H1 (cell line): ENCODE results near the gene MTF1. TPM values are rescaled to one million over a fixed set of nuclear protein-coding genes. Genes with fewer than 3 reads are reported as not detected.
A peak's percentile ranks its signal among the peaks of the same experiment; 100 is the strongest.

Source experiments
- CTCF ChIA-PET: fragments of 300-600 bp; sonication (Branson Sonifier 250); formaldehyde crosslinking; loops from one replicate; lab custom pipeline; 2021; ENCODE audit not compliant: partially characterized antibody; lab: Charles Lee
- POLR2A ChIA-PET: fragments of 300-600 bp; sonication (Branson Sonifier 250); formaldehyde crosslinking; loops from one replicate; lab custom pipeline; 2021; ENCODE audit warnings: inconsistent platforms; ENCODE audit not compliant: partially characterized antibody; lab: Charles Lee
- DNase-seq, 2 experiments: peaks; one replicate each; pipeline versions ENCODE4 v3.0.0 to v3.0.0-alpha.2; 2010 to 2022; ENCODE audit warnings: low spot score in 2 of 2, low read depth in 1 of 2, mixed read lengths in 1 of 2
- FAIRE-seq: peaks from 2 replicates; lab custom pipeline; 2011; peaks lifted over from hg19 to GRCh38; lab: Jason Lieb, UNC
- H2AFZ ChIP-seq: 2 replicates; pipeline ENCODE4 v1.8.1; 2012; ENCODE audit warnings: low read length, inconsistent platforms
- H2AK5ac ChIP-seq: 2 replicates; pipeline ENCODE4 v1.6.1; 2013; ENCODE audit warnings: low read depth, low read length
- H2BK120ac ChIP-seq: replicated peaks from 2 replicates; pipeline ENCODE3; 2013; ENCODE audit warnings: low read depth, low read length, inconsistent platforms
- H2BK12ac ChIP-seq: 2 replicates; pipeline ENCODE4 v1.6.1; 2013; ENCODE audit warnings: low read depth, low read length
- H2BK15ac ChIP-seq: 2 replicates; pipeline ENCODE4 v1.6.1; 2013; ENCODE audit warnings: low read length
- H2BK20ac ChIP-seq: 2 replicates; pipeline ENCODE4 v1.6.1; 2013; ENCODE audit warnings: low read length
- H2BK5ac ChIP-seq: 2 replicates; pipeline ENCODE4 v1.6.1; 2013; ENCODE audit warnings: low read depth, low read length
- H3K14ac ChIP-seq: 2 replicates; pipeline ENCODE4 v1.6.1; 2013; ENCODE audit warnings: inconsistent platforms; ENCODE audit not compliant: insufficient read length
- H3K18ac ChIP-seq: 2 replicates; pipeline ENCODE4 v1.6.1; 2013; ENCODE audit warnings: low read length; ENCODE audit errors: extremely low read depth
- H3K23ac ChIP-seq: 2 replicates; pipeline ENCODE4 v1.6.1; 2013; ENCODE audit warnings: inconsistent platforms; ENCODE audit not compliant: insufficient read length
- H3K23me2 ChIP-seq: 2 replicates; pipeline ENCODE4 v1.6.1; 2013; ENCODE audit warnings: low read depth, low read length
- H3K27ac ChIP-seq: 2 replicates; pipeline ENCODE4 v1.6.1; 2011; ENCODE audit warnings: low read depth, low read length, inconsistent platforms
- H3K27me3 ChIP-seq, 4 experiments: replicated peaks in 1 of 4; 1 replicate in 1 of 4; 2 replicates in 3 of 4; pipeline versions ENCODE4 v1.6.1 to v1.8.1; 2011 to 2013; ENCODE audit warnings: low read length in 3 of 4, mild to moderate bottlenecking in 3 of 4, inconsistent platforms in 2 of 4, mixed read lengths in 2 of 4, moderate library complexity in 1 of 4; ENCODE audit not compliant: control insufficient read depth in 3 of 4, insufficient read depth in 3 of 4; ENCODE audit errors: extremely low read depth in 1 of 4
- H3K36me3 ChIP-seq, 4 experiments: 2 replicates each; pipeline versions ENCODE4 v1.6.1 to v1.8.1; 2011 to 2013; ENCODE audit warnings: mild to moderate bottlenecking in 4 of 4, low read length in 3 of 4, moderate library complexity in 2 of 4, control low read depth in 1 of 4, inconsistent platforms in 1 of 4; ENCODE audit not compliant: insufficient read depth in 4 of 4, control insufficient read depth in 2 of 4
- H3K4ac ChIP-seq: replicated peaks from 2 replicates; pipeline ENCODE3; 2013; ENCODE audit warnings: low read length, low read depth, mixed read lengths, inconsistent platforms; ENCODE audit not compliant: insufficient read length
- H3K4me1 ChIP-seq, 4 experiments: replicated peaks in 1 of 4; 1 replicate in 1 of 4; 2 replicates in 3 of 4; pipeline versions ENCODE4 v1.6.1 to v1.8.1; 2011 to 2013; ENCODE audit warnings: low read length in 3 of 4, inconsistent platforms in 2 of 4, mixed read lengths in 1 of 4; ENCODE audit not compliant: insufficient read depth in 4 of 4, control insufficient read depth in 3 of 4
- H3K4me2 ChIP-seq, 2 experiments: 2 replicates each; pipeline versions ENCODE4 v1.6.1 to v1.8.1; 2011 to 2013; ENCODE audit warnings: low read depth in 2 of 2, low read length in 2 of 2, control low read depth in 1 of 2, inconsistent platforms in 1 of 2, mild to moderate bottlenecking in 1 of 2; ENCODE audit not compliant: insufficient read depth in 1 of 2
- H3K4me3 ChIP-seq, 4 experiments: fragments of 200-600, 300-600 bp in 1 of 4; sonication (generic), shearing (Covaris generic), sonication (Bioruptor Twin) in 1 of 4; 2 replicates each; pipeline versions ENCODE4 v1.5.1 to v1.8.1; 2011 to 2016; ENCODE audit warnings: low read length in 4 of 4, low read depth in 3 of 4, control low read depth in 2 of 4, inconsistent platforms in 2 of 4, mild to moderate bottlenecking in 2 of 4, mixed read lengths in 1 of 4, moderate library complexity in 1 of 4; ENCODE audit not compliant: insufficient read depth in 2 of 4; ENCODE audit errors: extremely low read depth in 1 of 4
- H3K56ac ChIP-seq: replicated peaks from 2 replicates; pipeline ENCODE3; 2013; ENCODE audit warnings: low read depth, mild to moderate bottlenecking, mixed read lengths, low read length, inconsistent platforms; ENCODE audit not compliant: insufficient read length
- H3K79me1 ChIP-seq: 2 replicates; pipeline ENCODE4 v1.6.1; 2013; ENCODE audit warnings: low read depth, low read length, control low read depth
- H3K79me2 ChIP-seq, 2 experiments: 2 replicates each; pipeline versions ENCODE4 v1.6.1 to v1.8.1; 2012 to 2013; ENCODE audit warnings: low read length in 2 of 2, mild to moderate bottlenecking in 2 of 2, inconsistent platforms in 1 of 2; ENCODE audit not compliant: insufficient read depth in 2 of 2, control insufficient read depth in 1 of 2
- H3K9ac ChIP-seq, 4 experiments: replicated peaks in 1 of 4; 1 replicate in 1 of 4; 2 replicates in 3 of 4; pipeline versions ENCODE4 v1.6.1 to v1.8.1; 2011 to 2013; ENCODE audit warnings: low read depth in 3 of 4, low read length in 3 of 4, control low read depth in 2 of 4, mild to moderate bottlenecking in 2 of 4, moderate library complexity in 2 of 4, inconsistent platforms in 1 of 4; ENCODE audit errors: extremely low read depth in 1 of 4
- H3K9me3 ChIP-seq, 2 experiments: 2 replicates each; pipeline versions ENCODE4 v1.6.1 to v1.8.1; 2012 to 2013; ENCODE audit warnings: mild to moderate bottlenecking in 2 of 2, moderate library complexity in 2 of 2, control low read depth in 1 of 2, inconsistent platforms in 1 of 2, low read depth in 1 of 2, low read length in 1 of 2, mixed read lengths in 1 of 2; ENCODE audit not compliant: insufficient read depth in 2 of 2
- H4K20me1 ChIP-seq, 2 experiments: replicated peaks in 1 of 2; 2 replicates each; pipeline versions ENCODE3 to v1.8.1; 2011 to 2013; ENCODE audit warnings: inconsistent platforms in 2 of 2, low read length in 2 of 2, mild to moderate bottlenecking in 1 of 2; ENCODE audit not compliant: insufficient read depth in 2 of 2, control insufficient read depth in 1 of 2
- H4K5ac ChIP-seq: 2 replicates; pipeline ENCODE4 v1.6.1; 2013; ENCODE audit warnings: low read length, low read depth, mixed read lengths, inconsistent platforms; ENCODE audit not compliant: insufficient read length
- H4K8ac ChIP-seq: 2 replicates; pipeline ENCODE4 v1.8.0; 2013; ENCODE audit warnings: mild to moderate bottlenecking, moderate library complexity, low read length, inconsistent platforms; ENCODE audit not compliant: insufficient read depth; ENCODE audit errors: extremely low read depth
- H4K91ac ChIP-seq: replicated peaks from 2 replicates; pipeline ENCODE3; 2013; ENCODE audit warnings: low read length, mixed read lengths, inconsistent platforms; ENCODE audit not compliant: insufficient read length
- ATF2 ChIP-seq: IDR thresholded peaks from 2 replicates; pipeline ENCODE4 v1.6.1; 2012; ENCODE audit warnings: low read length, inconsistent platforms
- CREB1 ChIP-seq: IDR thresholded peaks from 2 replicates; pipeline ENCODE4 v1.6.1; 2012; ENCODE audit warnings: inconsistent platforms
- EP300 ChIP-seq, 2 experiments: IDR thresholded peaks; 1 replicate in 1 of 2; 2 replicates in 1 of 2; pipeline ENCODE4 v1.6.1; 2011 to 2012; ENCODE audit warnings: low read depth in 2 of 2, low read length in 2 of 2, mild to moderate bottlenecking in 2 of 2, borderline replicate concordance in 1 of 2, inconsistent platforms in 1 of 2, moderate library complexity in 1 of 2
- EZH2 ChIP-seq: fragments of 200-600 bp; sonication (generic); IDR thresholded peaks from 2 replicates; pipeline ENCODE4 v1.7.1; 2012; ENCODE audit warnings: low read depth, mild to moderate bottlenecking, moderate library complexity, low read length, inconsistent platforms; ENCODE audit not compliant: severe bottlenecking
- KDM4A ChIP-seq: IDR thresholded peaks from one replicate; pipeline ENCODE4 v1.7.1; 2012; ENCODE audit warnings: low read depth, mild to moderate bottlenecking, moderate library complexity, low read length, inconsistent platforms; ENCODE audit not compliant: severe bottlenecking
- POU5F1 ChIP-seq: IDR thresholded peaks from 2 replicates; pipeline ENCODE4 v1.6.1; 2011; ENCODE audit warnings: low read depth, mild to moderate bottlenecking, low read length, moderate library complexity
- RXRA ChIP-seq: IDR thresholded peaks from 2 replicates; pipeline ENCODE4 v1.6.1; 2011; ENCODE audit warnings: low read depth, mild to moderate bottlenecking, low read length, moderate library complexity; ENCODE audit not compliant: insufficient read depth
- SUZ12 ChIP-seq: fragments of 200-600 bp; sonication (generic); IDR thresholded peaks from 2 replicates; pipeline ENCODE4 v1.6.1; 2012; ENCODE audit warnings: mild to moderate bottlenecking, inconsistent platforms, low read length, moderate library complexity, mixed read lengths
- USF2 ChIP-seq: IDR thresholded peaks from 2 replicates; pipeline ENCODE4 v1.6.1; 2011; ENCODE audit warnings: low read length, improper control_type of control experiment
- WGBS, 2 experiments: shearing (Covaris generic) in 1 of 2; methylation state at CpG; one replicate each; pipeline versions ENCODE4 v1.1.6 to v1.1.7; 2013 to 2015; ENCODE audit warnings: low lambda C conversion rate in 2 of 2, mixed read lengths in 2 of 2, inconsistent platforms in 1 of 2, low coverage in 1 of 2, missing lambda C conversion rate in 1 of 2; ENCODE audit not compliant: insufficient replicate concordance in 2 of 2, insufficient coverage in 1 of 2, insufficient read length in 1 of 2; ENCODE audit errors: extremely low coverage in 1 of 2, missing lambda C conversion rate in 1 of 2; 5-methylcytosine and 5-hydroxymethylcytosine counted together
- polyA plus RNA-seq, 7 experiments: library from polyadenylated mRNA; depleted of rRNA in 3 of 7; stranded (reverse) in 5 of 7; unstranded in 2 of 7; fragments of >200 nt in 5 of 7; fragments of 200-250 nt in 2 of 7; gene quantifications; 1 replicate in 5 of 7; 2 replicates in 1 of 7; 4 replicates in 1 of 7; pipeline versions ENCODE4 v1.2.1 to v1.2.3, GENCODE V29; 2011 to 2013; ENCODE audit warnings: missing spikeins in 2 of 7, mixed read lengths in 2 of 7
- total RNA-seq: library from RNA; stranded (reverse); fragmentation: NEBNext Ultra II Directional; extraction: Animal tissue kit (Norgen Biotek cat#: 25700); gene quantifications from 2 replicates; pipeline ENCODE4 v1.2.1, GENCODE V29; 2021

MTF1 gene
- total and polyA plus RNA-seq, 2 of the 8 experiments (the other 6 are each of a cell fraction or from before 2014, with no cell fraction given): 4.0 to 15.5 TPM

- TF ChIP-seq POU5F1 (no peak), KDM4A (peak; percentile 3), USF2 (no peak), SUZ12 (peak; percentile 42; the same call in 1 of the 2 replicates), EP300 (IDR thresholded peaks at IDR 0.05; ENCODE audit: borderline replicate concordance in 1 of 2, low read depth in 2 of 2, low read length in 2 of 2) (no peak), RXRA (no peak), ATF2 (no peak), CREB1 (no peak), EZH2 (peak; percentile 37)
- Histone ChIP-seq H4K91ac (no peak overlapping the region), H3K36me3 (no peaks in the 10 kb centered on the region), H2AK5ac (no peak overlapping the region), H3K18ac (no peak overlapping the region), H3K9ac (no peak overlapping the region), H4K8ac (no peak overlapping the region), H3K4ac (no peak overlapping the region), H3K27me3 (peaks cover 15 to 79% (median 58%) of the 10 kb centered on the region in 4 experiments), H3K14ac (no peak overlapping the region), H2AFZ (no peak overlapping the region), H3K79me2 (no peaks in the 10 kb centered on the region), H2BK120ac (no peak overlapping the region), H2BK15ac (no peak overlapping the region), H3K56ac (no peak overlapping the region), H3K4me1 (peaks cover 6 to 13% (median 10%) of the 10 kb centered on the region in 4 experiments; a peak in 6 of 7 replicates), H2BK12ac (no peak overlapping the region), H3K4me2 (peak overlapping the region; percentile 80 to 87; a peak in 3 of 4 replicates), H4K5ac (no peak overlapping the region), H2BK20ac (no peak overlapping the region), H3K9me3 (no peaks in the 10 kb centered on the region), H2BK5ac (no peak overlapping the region), H4K20me1 (peaks cover 0 to 13% of the 10 kb centered on the region in 2 experiments), H3K23ac (no peak overlapping the region), H3K27ac (no peak overlapping the region), H3K23me2 (peaks cover 15% of the 10 kb centered on the region; the same call in 1 of the 2 replicates), H3K4me3 (0 out of 8 replicates have a peak overlapping the region, but pooled peaks of 1 of the 4 experiments have one; percentile 1), H3K79me1 (no peaks in the 10 kb centered on the region)
- ChIA-PET CTCF (interaction anchor here (0.6 to 2.9 kb wide), 5 partner anchors 26 to 316 kb away, joined by 3 to 11 read pairs (median 4); no protein-coding TSS in a partner anchor), POLR2A (interaction anchor here (0.7 to 4.5 kb wide), 3 partner anchors 31 to 43 kb away, joined by 3 to 23 read pairs (median 5); partner anchors contain the start of genes C1orf122 and YRDC)
- FAIRE-seq: no peak
- 39% methylated on average over 25 of the region's 25 CpGs; no CpG with 5 or more reads in 1 of the 2 experiments for WGBS, 2 experiments
- DNase-seq: peak in 1 of 2 experiments; percentile 49
Observed at GRCh38 chr1:37763791-37764413, 95.5 kb downstream of the MTF1 start.
